ENCODE results near the gene PBX3. TPM values are rescaled to one million over a fixed set of nuclear protein-coding genes. Genes with fewer than 3 reads are reported as not detected.

PBX3 gene
- total and polyA plus RNA-seq, 2 of the 13 experiments (the other 11 are each of a cell fraction or from before 2014, with no cell fraction given), result 6.0 to 11.2 TPM

- TF ChIP-seq SKIL (CRISPR knock-in tag; IDR thresholded peaks at IDR 0.05; ENCODE audit: borderline replicate concordance) (peak; percentile 80), MLLT10 (CRISPR knock-in tag; IDR thresholded peaks at IDR 0.05) (no peak), ZBTB37 (CRISPR knock-in tag; IDR thresholded peaks at IDR 0.05) (no peak), RNF219 (CRISPR knock-in tag; IDR thresholded peaks at IDR 0.05) (peak; percentile 86; the same call in 1 of the 2 replicates), HES4 (CRISPR knock-in tag; IDR thresholded peaks at IDR 0.05; ENCODE audit: borderline replicate concordance) (peak; percentile 97), AGO2 (optimal IDR thresholded peaks at IDR 0.05; ENCODE audit: low read depth, low read length) (peak; percentile 39), TBX3 (IDR thresholded peaks at IDR 0.05; ENCODE audit: borderline replicate concordance) (peak; percentile 82), REPIN1 (CRISPR knock-in tag; IDR thresholded peaks at IDR 0.05; ENCODE audit: borderline replicate concordance, low read depth) (peak; percentile 98), TFAP4 (IDR thresholded peaks at IDR 0.05; ENCODE audit: borderline replicate concordance, low read depth) (no peak), ZNF639 (CRISPR knock-in tag; conservative IDR thresholded peaks at IDR 0.05) (no peak; the same call in none of the 2 replicates), NCOA2 (CRISPR knock-in tag; IDR thresholded peaks at IDR 0.05) (peak; percentile 59), KDM4B (CRISPR knock-in tag; IDR thresholded peaks at IDR 0.05) (0 out of 2 replicates have a peak, but pooled peaks have one; percentile 49), ZNF550 (CRISPR knock-in tag; IDR thresholded peaks at IDR 0.05; ENCODE audit: borderline replicate concordance) (peak; percentile 84; the same call in 1 of the 2 replicates), SRSF4 (IDR thresholded peaks at IDR 0.05; ENCODE audit: low read depth, low read length, poor library complexity, severe bottlenecking) (no peak), HOXA7 (CRISPR knock-in tag; IDR thresholded peaks at IDR 0.05) (no peak), PLRG1 (conservative IDR thresholded peaks at IDR 0.05) (no peak), KLF6 (CRISPR knock-in tag; IDR thresholded peaks at IDR 0.05) (peak; percentile 95), BCL3 (CRISPR knock-in tag; IDR thresholded peaks at IDR 0.05) (peak; percentile 96), ZNF296 (CRISPR knock-in tag; conservative IDR thresholded peaks at IDR 0.05) (peak; percentile 85; the same call in 1 of the 2 replicates)
Observed at GRCh38 chr9:125746017-125746773, 978 bp upstream of the PBX3 start (continued).

All from HepG2 (cell line).